Nephron (organoid): ENCODE measurements around the gene DCP2.

Experiments
- H3K27ac Mint-ChIP-seq, 3 experiments: 2 replicates each; pipeline ENCODE4 v1.8.0; 2020; ENCODE audit warnings: mixed read lengths in 3 of 3, mild to moderate bottlenecking in 2 of 3, moderate library complexity in 1 of 3
- H3K27me3 Mint-ChIP-seq: 2 replicates; pipeline ENCODE4 v1.8.0; 2021; ENCODE audit warnings: low read depth, mild to moderate bottlenecking, moderate library complexity, mixed read lengths
- H3K36me3 Mint-ChIP-seq: 2 replicates; pipeline ENCODE4 v1.8.0; 2020; ENCODE audit warnings: low read depth, mixed read lengths
- H3K4me1 Mint-ChIP-seq: 2 replicates; pipeline ENCODE4 v1.8.0; 2020; ENCODE audit warnings: mixed read lengths
- H3K4me3 Mint-ChIP-seq, 3 experiments: 2 replicates each; pipeline ENCODE4 v1.8.0; 2020; ENCODE audit warnings: mild to moderate bottlenecking in 3 of 3, mixed read lengths in 3 of 3, moderate library complexity in 2 of 3
- H3K9me3 Mint-ChIP-seq: 2 replicates; pipeline ENCODE4 v1.8.0; 2020; ENCODE audit warnings: mixed read lengths
- TF ChIP-seq, protein P1 (sequence below), 3 experiments: fragments of 200-600 bp; sonication (generic); IDR thresholded peaks; one replicate each; pipeline ENCODE4 v1.5.0; 2021; ENCODE audit warnings: antibody characterized with exemption in 3 of 3; ENCODE audit not compliant: unreplicated experiment in 3 of 3

DCP2 gene

DNA sequence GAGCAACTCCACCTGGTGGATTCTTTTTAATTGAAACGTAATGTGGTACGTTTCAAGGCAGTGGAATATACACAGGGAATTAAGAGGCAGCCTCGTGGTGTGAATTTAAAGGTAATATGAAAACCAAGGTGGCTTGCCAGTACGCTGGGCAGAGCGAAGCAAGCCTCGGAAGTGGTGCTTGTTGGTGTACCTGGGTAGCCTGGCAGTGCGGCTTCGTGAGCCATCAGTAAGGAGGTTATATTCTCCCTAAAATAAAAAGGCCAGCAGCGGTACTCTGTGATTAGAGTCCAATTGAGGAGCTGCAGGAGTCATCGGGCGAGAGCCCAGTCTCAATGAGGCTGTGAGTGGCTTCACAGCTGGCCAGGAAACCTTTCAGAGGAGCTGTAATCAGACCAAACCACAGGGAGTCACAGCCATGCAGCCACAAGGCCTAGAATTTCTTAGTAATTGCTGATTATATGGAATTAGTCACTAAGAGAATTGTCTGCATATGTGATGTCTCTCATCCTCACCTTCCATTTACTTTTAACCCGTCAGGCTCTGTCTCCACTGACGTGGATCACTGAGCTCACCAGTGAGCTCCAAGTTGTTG is 57.7 kb downstream of the DCP2 start:
- H3K27me3 Mint-ChIP-seq = no peaks in the 10 kb centered on the region
- peaks cover 52% of the 10 kb centered on the region for H3K36me3 Mint-ChIP-seq
- H3K4me3 Mint-ChIP-seq = no peak overlapping the region

DNA sequence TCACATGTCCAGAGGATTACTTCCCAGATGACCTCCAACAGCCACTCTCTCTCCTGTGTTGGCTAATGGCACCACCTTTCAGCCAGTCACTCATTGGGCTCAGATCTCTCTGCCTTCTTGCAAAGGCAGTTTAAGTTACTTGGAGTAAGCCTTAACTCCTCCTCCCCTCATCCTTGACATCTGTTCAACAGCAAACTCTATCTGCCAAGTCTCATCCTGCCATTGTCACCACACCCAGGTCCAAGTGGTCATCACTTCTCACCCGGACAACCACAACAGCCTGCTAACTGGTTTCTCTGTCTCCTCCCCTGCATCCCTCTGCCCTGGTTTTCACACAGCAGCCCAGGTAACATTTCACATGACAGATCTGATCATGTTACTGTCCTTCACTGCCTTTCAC is 58.5 kb downstream of the DCP2 start:
- Mint-ChIP-seq H3K9me3 (no peaks in the 10 kb centered on the region), H3K4me1 (peaks cover 38% of the 10 kb centered on the region), H3K27me3 (no peaks in the 10 kb centered on the region), H3K36me3 (peaks cover 50% of the 10 kb centered on the region), H3K27ac (peak overlapping the region in 2 of 3 experiments; percentile 5 to 64), H3K4me3 (no peak overlapping the region)
- TF ChIP-seq, protein P1, sequence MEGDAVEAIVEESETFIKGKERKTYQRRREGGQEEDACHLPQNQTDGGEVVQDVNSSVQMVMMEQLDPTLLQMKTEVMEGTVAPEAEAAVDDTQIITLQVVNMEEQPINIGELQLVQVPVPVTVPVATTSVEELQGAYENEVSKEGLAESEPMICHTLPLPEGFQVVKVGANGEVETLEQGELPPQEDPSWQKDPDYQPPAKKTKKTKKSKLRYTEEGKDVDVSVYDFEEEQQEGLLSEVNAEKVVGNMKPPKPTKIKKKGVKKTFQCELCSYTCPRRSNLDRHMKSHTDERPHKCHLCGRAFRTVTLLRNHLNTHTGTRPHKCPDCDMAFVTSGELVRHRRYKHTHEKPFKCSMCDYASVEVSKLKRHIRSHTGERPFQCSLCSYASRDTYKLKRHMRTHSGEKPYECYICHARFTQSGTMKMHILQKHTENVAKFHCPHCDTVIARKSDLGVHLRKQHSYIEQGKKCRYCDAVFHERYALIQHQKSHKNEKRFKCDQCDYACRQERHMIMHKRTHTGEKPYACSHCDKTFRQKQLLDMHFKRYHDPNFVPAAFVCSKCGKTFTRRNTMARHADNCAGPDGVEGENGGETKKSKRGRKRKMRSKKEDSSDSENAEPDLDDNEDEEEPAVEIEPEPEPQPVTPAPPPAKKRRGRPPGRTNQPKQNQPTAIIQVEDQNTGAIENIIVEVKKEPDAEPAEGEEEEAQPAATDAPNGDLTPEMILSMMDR (IDR thresholded peaks at IDR 0.05; ENCODE audit: unreplicated experiment in 3 of 3) = no peak

More for the DNA sequence above, 57.7 kb downstream of the DCP2 start:
- Mint-ChIP-seq H3K4me1 (peaks cover 34% of the 10 kb centered on the region), H3K27ac (peak overlapping the region in 1 of 3 experiments; percentile 64), H3K9me3 (no peaks in the 10 kb centered on the region)
- TF ChIP-seq, protein P1 (IDR thresholded peaks at IDR 0.05; ENCODE audit: unreplicated experiment in 3 of 3) = no peak

DNA sequence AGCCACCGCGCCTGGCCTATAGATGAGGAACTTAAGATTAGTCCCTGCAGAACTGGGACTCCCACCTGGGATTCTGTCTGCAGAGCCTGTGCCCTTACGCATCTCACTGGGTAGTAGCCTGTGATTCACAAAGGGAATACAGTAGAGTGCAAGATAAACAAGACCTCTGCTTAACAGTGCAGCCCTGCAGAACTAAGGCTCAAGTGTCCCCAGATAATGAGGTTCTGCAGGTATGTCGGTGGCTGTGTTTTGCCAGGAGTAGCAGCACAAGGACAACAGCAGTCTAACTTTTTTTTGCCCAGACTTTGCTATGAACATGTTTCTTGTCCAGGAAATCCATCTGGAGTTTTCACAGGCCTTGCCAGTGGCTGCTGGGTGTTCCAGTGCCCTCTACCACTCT is 59.7 kb downstream of the DCP2 start:
- Mint-ChIP-seq H3K36me3 (peaks cover 55% of the 10 kb centered on the region), H3K9me3 (no peaks in the 10 kb centered on the region), H3K4me3 (no peak overlapping the region), H3K27ac (no peak overlapping the region), H3K27me3 (no peaks in the 10 kb centered on the region), H3K4me1 (peaks cover 44% of the 10 kb centered on the region)
- TF ChIP-seq, protein P1 (IDR thresholded peaks at IDR 0.05; ENCODE audit: unreplicated experiment in 3 of 3) = no peak

- Mint-ChIP-seq H3K4me3 (no peak overlapping the region), H3K27me3 (no peaks in the 10 kb centered on the region), H3K4me1 (peaks cover 44% of the 10 kb centered on the region), H3K9me3 (no peaks in the 10 kb centered on the region), H3K36me3 (peaks cover 57% of the 10 kb centered on the region), H3K27ac (no peak overlapping the region)
- TF ChIP-seq, protein P1 (IDR thresholded peaks at IDR 0.05; ENCODE audit: unreplicated experiment in 3 of 3) = no peak
These were observed 60.2 kb downstream of the DCP2 start for GRCh38 chr5:113036826-113037225.

DNA sequence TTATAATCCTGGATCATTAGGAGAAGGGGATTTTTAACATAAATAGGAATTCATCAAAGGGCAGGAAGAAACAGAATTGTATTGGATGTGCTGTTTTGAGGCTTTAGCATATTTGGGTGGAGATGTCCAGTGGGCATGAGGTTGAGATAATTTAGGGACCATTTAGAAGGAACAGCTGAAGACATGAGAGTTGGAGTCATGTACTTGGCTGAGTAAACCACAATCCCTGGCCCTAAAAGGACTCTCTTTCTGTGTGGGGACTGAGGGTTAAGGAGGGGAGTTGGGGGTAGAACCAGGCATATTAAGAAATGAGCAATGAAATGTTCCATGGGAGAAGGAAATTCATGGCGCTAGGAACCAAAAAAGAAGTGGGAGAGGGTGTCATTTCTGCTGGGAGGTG is 61.5 kb downstream of the DCP2 start:
- Mint-ChIP-seq H3K27me3 (no peaks in the 10 kb centered on the region), H3K27ac (peak overlapping the region in 2 of 3 experiments; percentile 4 to 66), H3K4me1 (peaks cover 52% of the 10 kb centered on the region), H3K4me3 (no peak overlapping the region), H3K9me3 (no peaks in the 10 kb centered on the region), H3K36me3 (peaks cover 65% of the 10 kb centered on the region)
- TF ChIP-seq, protein P1 (IDR thresholded peaks at IDR 0.05; ENCODE audit: unreplicated experiment in 3 of 3) = no peak

GRCh38 chr5:113038714-113039113 is 62.1 kb downstream of the DCP2 start:
- Mint-ChIP-seq H3K4me3 (no peak overlapping the region), H3K36me3 (peaks cover 67% of the 10 kb centered on the region), H3K27me3 (no peaks in the 10 kb centered on the region), H3K9me3 (no peaks in the 10 kb centered on the region), H3K27ac (no peak overlapping the region), H3K4me1 (peaks cover 54% of the 10 kb centered on the region)
- TF ChIP-seq, protein P1 (IDR thresholded peaks at IDR 0.05; ENCODE audit: unreplicated experiment in 3 of 3) = no peak
